Skeletal muscle tissue (tissue), 4 donors: Measurements from ENCODE around the gene NXF1. TPM values are rescaled to one million over a fixed set of nuclear protein-coding genes. Genes with fewer than 3 reads are reported as not detected.
"Not testable (repeated sequence)": the region's sequence is repeated elsewhere in the genome, so short reads cannot be mapped to it uniquely, and the experiment has no call there.

Source experiments
- H3K27ac ChIP-seq: one replicate; pipeline ENCODE4 v1.7.0; 2013; ENCODE audit warnings: mild to moderate bottlenecking, low read depth, low read length, inconsistent platforms
- H3K27me3 ChIP-seq, 3 donors: one replicate each; pipeline ENCODE4 v1.7.0; 2013; ENCODE audit warnings: low read length in 3 of 3; ENCODE audit not compliant: control insufficient read depth in 3 of 3, insufficient read depth in 3 of 3
- H3K36me3 ChIP-seq, 3 donors: one replicate each; pipeline ENCODE4 v1.7.0; 2013; ENCODE audit warnings: low read length in 3 of 3; ENCODE audit not compliant: control insufficient read depth in 3 of 3, insufficient read depth in 3 of 3
- H3K4me1 ChIP-seq, 3 donors: one replicate each; pipeline ENCODE4 v1.7.0; 2013; ENCODE audit warnings: low read length in 3 of 3, mild to moderate bottlenecking in 3 of 3; ENCODE audit not compliant: control insufficient read depth in 3 of 3, insufficient read depth in 3 of 3
- H3K4me3 ChIP-seq, 3 donors: one replicate each; pipeline ENCODE4 v1.7.0; 2013; ENCODE audit warnings: low read length in 3 of 3
- H3K9ac ChIP-seq, 3 donors: one replicate each; pipeline ENCODE4 v1.7.0; 2013; ENCODE audit warnings: low read length in 3 of 3, mild to moderate bottlenecking in 3 of 3, moderate library complexity in 2 of 3, low read depth in 1 of 3
- H3K9me3 ChIP-seq, 3 donors: one replicate each; pipeline ENCODE4 v1.7.0; 2013; ENCODE audit warnings: low read length in 3 of 3; ENCODE audit not compliant: control insufficient read depth in 3 of 3
- total RNA-seq: library from RNA; depleted of rRNA; stranded (reverse); fragments of >200 nt; gene quantifications from one replicate; pipeline ENCODE4 v1.2.3, GENCODE V29; 2014
- donor health status: Osteomylitis.

NXF1 gene
- total RNA-seq, 1 donor from 2014 or later: 12.5 TPM

DNA sequence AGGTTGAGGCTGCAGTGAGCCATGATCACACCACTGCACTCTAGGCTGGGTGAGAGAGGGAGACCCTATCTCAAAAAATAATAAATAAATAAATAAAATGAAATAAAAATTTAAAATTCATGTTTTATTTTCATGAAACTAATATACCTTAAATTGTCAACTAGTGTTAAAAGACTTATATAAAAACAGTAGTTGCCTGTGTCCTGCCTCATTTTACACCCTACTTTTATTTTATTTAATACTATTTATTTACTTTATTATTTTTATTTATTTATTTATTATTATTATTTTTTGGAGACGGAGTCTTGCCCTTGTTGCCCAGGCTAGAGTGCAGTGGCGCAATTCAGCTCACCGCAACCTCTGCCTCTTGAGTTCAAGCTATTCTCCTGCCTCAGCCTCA is 38.9 kb upstream of the NXF1 start:
- H3K27ac ChIP-seq: no peak overlapping the region
- H3K4me3 ChIP-seq: no peak overlapping the region
- no peaks in the 10 kb centered on the region for H3K9me3 ChIP-seq
- H3K9ac ChIP-seq: no peak overlapping the region
- H3K36me3 ChIP-seq: no peaks in the 10 kb centered on the region
- H3K4me1 ChIP-seq: peaks cover 7 to 10% (median 9%) of the 10 kb centered on the region in 3 donors
- no peaks in the 10 kb centered on the region for H3K27me3 ChIP-seq

DNA sequence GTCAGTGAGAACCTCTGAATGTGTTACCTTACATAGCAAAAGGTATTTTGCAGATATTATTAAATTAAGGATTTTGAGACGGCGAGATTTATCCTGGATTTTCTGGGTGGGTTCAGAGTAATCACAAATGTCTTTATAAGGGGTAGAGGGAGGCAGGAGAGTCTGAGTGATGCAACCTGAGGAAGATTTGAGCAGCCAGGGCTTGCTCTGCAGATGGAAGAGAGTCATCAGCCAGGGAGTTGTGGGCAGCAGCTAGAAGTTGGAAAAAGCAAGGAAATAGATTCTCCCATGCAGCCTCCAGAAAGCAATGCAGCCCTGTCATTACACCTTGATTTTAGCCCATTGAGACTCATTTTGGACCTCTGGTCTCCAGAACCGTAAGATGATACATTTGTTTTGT is 38.2 kb upstream of the NXF1 start:
- H3K27ac ChIP-seq: no peak overlapping the region
- no peak overlapping the region for H3K9ac ChIP-seq
- H3K4me1 ChIP-seq: peaks cover 12 to 17% (median 14%) of the 10 kb centered on the region in 3 donors
- no peaks in the 10 kb centered on the region for H3K27me3 ChIP-seq
- no peaks in the 10 kb centered on the region for H3K36me3 ChIP-seq
- no peak overlapping the region for H3K4me3 ChIP-seq
- H3K9me3 ChIP-seq: no peaks in the 10 kb centered on the region

DNA sequence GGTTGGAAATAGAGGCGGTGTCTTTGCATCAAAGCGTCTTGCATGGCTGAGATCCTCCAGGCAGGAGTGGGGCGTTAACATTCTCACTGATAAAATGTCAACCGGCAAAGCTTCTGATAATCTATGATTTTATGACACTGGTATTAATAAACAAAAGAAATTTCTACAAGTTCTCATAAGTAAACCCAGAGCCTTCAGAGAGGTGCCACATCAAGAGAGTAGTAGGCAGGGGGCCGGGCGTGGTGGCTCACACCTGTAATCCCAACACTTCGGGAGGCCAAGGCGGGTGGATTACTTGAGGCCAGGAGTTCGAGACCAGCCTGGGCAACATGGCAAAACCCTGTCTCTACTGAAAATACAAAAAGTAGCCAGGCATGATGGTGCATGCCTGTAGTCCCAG is 37.7 kb upstream of the NXF1 start:
- not testable (repeated sequence) for H3K27me3 ChIP-seq, H3K36me3 ChIP-seq, H3K9me3 ChIP-seq
- H3K27ac ChIP-seq: peak overlapping the region; percentile 98
- H3K9ac ChIP-seq: peak overlapping the region; percentile 90 to 99 (median 98)
- peak overlapping the region in 1 of 3 donors; percentile 82 for H3K4me3 ChIP-seq
- peaks cover 12 to 22% (median 17%) of the 10 kb centered on the region in 3 donors for H3K4me1 ChIP-seq

DNA sequence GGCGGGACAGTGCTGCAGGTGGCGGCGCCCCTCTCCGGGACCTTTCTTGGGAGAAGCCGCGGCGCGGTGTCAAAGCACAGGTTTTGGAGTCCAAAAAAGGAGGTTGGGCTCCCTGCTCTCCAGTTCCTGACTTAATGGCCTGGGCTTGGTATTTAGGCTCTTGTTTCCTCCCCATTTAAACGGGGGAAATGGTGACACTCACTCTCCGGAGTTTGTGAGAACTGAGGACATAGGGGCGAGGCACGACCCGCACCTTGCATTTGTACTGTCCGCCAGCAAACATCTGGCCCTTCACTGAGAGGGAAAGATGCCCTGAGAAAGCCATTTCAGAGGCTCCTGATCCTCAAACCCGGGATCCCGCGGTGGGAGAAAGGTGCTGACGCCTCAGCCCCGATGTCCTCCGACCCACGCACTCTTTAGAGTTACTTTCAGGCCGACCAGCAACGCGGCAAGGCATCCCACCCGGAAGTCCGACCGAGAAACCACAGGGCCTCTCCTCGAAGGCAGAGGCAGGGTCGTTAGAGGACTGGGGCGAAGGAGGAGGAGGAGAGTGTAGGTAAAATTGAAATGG is 37.0 kb upstream of the NXF1 start:
- H3K4me3 ChIP-seq: peak overlapping the region; percentile 78 to 84 (median 82)
- H3K36me3 ChIP-seq: no peaks in the 10 kb centered on the region

DNA sequence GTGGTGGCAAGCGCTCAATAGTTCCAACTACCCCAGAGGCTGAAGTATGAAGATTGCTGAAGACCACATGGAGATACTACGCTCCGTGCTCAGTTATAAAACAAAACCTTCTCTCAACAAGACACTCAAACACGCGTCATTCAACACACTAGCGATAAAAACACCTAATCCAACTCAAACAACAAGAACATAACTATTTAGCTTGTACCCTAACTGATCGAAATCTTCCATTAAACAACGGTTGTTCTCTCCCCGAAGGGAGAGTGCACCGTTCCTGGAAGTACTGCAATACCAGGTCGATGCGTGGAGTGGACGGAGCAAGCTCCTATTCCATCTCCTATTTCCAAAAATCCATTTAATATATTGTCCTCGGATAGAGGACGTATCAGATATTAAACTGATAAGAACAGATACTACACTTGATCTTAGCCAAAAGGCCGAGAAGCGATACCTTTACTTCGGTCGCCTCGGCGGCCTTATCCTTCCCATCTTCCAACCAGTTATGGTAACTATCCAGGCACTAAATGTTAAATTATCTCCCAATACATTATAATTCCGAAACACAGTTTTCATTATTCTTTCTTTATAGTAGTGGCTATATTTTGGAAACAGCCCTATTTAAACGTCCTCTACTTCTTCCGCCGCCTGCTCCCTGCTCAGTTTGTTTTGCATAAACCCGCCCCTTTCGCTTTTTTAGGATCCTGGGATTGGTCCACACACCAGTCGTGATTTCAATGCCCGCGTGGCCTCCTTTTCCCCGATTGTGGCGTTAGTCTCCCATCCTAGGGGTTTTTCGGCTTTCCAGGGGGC is 36.3 kb upstream of the NXF1 start:
- H3K9ac ChIP-seq: peak overlapping the region; percentile 90 to 99 (median 98)
- H3K4me3 ChIP-seq: peak overlapping the region; percentile 82 to 97 (median 97)
- H3K9me3 ChIP-seq: no peaks in the 10 kb centered on the region
- peak overlapping the region; percentile 98 for H3K27ac ChIP-seq
- peaks cover 12 to 26% (median 21%) of the 10 kb centered on the region in 3 donors for H3K4me1 ChIP-seq
- no peaks in the 10 kb centered on the region for H3K27me3 ChIP-seq
- peaks cover under 1 to 3% (median 1%) of the 10 kb centered on the region in 3 donors for H3K36me3 ChIP-seq

More for the DNA sequence above, 37.0 kb upstream of the NXF1 start:
- Histone ChIP-seq H3K9me3 (no peaks in the 10 kb centered on the region), H3K9ac (peak overlapping the region; percentile 90 to 99 (median 98)), H3K4me1 (peaks cover 12 to 26% (median 21%) of the 10 kb centered on the region in 3 donors), H3K27ac (peak overlapping the region; percentile 98), H3K27me3 (no peaks in the 10 kb centered on the region)

DNA sequence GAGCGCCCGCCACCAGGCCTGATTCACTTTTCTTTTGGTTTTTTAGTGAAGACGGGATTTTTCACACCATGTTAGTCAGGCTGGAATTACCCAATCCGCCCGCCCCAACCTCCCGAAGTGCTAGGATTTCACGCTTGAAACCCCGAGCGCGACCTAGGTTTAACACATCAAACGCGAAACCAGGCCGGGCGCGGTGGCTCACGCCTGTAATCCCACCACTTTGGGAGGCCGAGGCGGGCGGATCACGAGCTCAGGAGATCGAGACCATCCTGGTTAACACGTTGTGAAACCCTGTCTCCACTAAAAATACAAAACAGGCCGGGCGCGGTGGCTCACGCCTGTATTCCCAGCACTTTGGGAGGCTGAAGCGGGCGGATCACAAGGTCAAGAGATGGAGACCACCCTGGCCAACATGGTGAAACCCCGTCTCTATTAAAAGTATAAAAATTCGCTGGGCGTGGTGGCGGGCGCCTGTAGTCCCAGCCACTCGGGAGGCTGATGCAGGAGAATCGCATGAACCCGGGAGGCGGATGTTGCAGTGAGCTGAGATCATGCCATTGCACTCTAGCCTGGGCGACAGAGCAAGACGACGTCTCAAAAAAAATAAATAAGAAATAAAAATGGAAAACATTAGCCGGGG is 35.6 kb upstream of the NXF1 start:
- H3K27me3 ChIP-seq, H3K9me3 ChIP-seq: not testable (repeated sequence)
- peak overlapping the region; percentile 79 to 99 (median 89) for H3K9ac ChIP-seq
- H3K4me3 ChIP-seq: peak overlapping the region; percentile 69 to 97 (median 97)
- H3K27ac ChIP-seq: peak overlapping the region; percentile 98
- H3K4me1 ChIP-seq: peaks cover 12 to 26% (median 21%) of the 10 kb centered on the region in 3 donors
- peaks cover 6 to 10% (median 7%) of the 10 kb centered on the region in 3 donors for H3K36me3 ChIP-seq

DNA sequence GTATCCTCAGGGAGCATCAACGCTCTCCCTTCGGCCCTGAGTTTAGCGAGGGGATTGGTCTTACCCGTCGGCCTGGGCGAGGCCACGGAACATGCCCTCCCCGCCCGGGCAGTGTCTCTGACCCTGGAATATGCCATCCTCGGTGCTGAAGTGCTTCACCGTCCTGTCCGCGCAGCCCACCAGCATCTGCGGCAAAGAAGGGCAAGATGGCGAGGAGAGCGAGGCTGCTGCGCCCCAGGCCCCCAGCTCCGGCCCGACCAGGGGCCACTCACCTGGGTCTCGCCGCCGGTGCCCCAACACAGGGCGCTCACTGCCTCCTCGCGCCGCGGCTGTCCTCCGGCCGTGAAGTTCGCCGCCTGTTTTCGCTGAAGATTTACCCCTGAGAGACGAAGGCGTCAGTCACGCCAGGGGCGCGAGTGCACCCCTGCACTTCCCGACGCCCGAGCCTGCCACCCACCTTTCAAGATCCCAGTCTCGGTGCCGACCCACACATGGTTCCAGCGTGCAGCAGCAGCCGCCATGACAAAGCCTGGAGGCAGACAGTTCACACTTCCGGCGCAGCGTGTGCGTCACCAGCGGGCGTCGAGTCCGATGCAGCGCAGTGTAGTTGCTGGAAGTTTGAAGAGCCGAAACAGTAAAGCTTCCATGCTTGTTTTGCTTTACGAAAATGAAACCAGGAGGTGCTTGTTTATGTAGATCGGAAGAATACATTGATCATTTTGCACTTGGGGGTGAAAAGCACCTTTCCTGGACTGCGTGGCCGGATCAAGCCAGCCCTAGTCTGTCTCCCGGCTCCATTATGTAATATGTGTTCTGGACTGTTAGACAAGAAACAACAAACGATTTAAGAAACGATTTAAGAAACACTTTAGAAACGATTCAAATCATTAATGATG is 34.1 kb upstream of the NXF1 start, which contains the start of gene WDR74:
Gene WDR74, minus strand, starts transcription at position 541 of the 896 bp plus-strand sequence. Its CDS starts 20 bp downstream, at position 521.
- peaks cover 12 to 30% (median 21%) of the 10 kb centered on the region in 3 donors for H3K4me1 ChIP-seq
- H3K36me3 ChIP-seq: peaks cover 22 to 24% (median 23%) of the 10 kb centered on the region in 3 donors
- H3K9me3 ChIP-seq: no peaks in the 10 kb centered on the region
- no peaks in the 10 kb centered on the region for H3K27me3 ChIP-seq
- peak within 1 kb of the TSS; percentile 98 for H3K27ac ChIP-seq
- peak within 1 kb of the TSS; percentile 96 to 97 (median 97) for H3K4me3 ChIP-seq
- H3K9ac ChIP-seq: peak within 1 kb of the TSS; percentile 89 to 99 (median 98)

DNA sequence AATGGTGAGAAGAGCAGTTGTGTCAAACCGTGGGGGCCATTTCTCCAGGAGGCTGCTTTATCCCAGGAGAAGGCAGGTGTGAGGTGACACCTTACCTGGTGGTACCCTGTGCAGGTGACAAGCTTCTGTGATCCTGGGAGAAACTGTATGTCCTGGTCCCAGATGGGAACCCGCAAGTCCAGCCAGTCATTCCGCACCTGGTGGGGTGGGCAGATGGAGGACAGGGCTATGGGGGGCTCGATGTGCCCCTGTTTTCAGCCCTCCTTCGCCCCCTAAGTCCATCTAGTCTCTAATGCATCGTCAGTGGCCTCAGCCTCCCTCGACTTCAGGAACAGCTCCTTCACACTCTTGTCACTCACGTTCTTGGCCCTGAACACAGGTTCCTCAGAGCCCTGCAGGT is 30.1 kb upstream of the NXF1 start:
- Histone ChIP-seq H3K27ac (no peak overlapping the region), H3K27me3 (no peaks in the 10 kb centered on the region), H3K4me3 (no peak overlapping the region), H3K9me3 (no peaks in the 10 kb centered on the region), H3K36me3 (peaks cover 28 to 32% (median 32%) of the 10 kb centered on the region in 3 donors), H3K4me1 (peaks cover 30 to 46% (median 33%) of the 10 kb centered on the region in 3 donors), H3K9ac (no peak overlapping the region)
